ENCODE measurements around the gene MOCS1.

The MOCS1 gene

DNA sequence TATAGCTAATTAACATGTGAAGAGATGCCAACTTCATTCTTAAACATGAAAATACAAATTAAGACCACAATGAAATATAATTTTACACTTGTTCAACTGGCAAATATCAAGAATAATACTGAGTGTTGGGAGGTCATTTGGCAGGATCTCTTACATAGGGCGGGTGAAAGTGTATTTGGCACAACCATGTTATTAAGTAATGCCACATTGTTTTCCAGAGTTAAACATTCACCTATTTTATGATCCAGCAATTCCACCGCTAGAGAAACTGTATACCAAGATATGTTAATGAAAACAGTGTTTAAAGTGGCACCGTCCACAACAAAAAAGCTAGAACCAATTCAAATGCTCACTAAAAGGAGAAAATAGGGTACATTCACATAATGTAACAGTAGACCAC is 14.1 kb downstream of the MOCS1 start:
- Histone ChIP-seq H3K4me1 (no peaks in the 10 kb centered on the region), H3K4me3 (ENCODE audit: low read depth, low read length) (no peak overlapping the region), H3K9me3 (no peaks in the 10 kb centered on the region), H3K36me3 (no peaks in the 10 kb centered on the region), H3K27me3 (no peaks in the 10 kb centered on the region)
- DNase-seq, result no peak
- TF ChIP-seq, protein P1, sequence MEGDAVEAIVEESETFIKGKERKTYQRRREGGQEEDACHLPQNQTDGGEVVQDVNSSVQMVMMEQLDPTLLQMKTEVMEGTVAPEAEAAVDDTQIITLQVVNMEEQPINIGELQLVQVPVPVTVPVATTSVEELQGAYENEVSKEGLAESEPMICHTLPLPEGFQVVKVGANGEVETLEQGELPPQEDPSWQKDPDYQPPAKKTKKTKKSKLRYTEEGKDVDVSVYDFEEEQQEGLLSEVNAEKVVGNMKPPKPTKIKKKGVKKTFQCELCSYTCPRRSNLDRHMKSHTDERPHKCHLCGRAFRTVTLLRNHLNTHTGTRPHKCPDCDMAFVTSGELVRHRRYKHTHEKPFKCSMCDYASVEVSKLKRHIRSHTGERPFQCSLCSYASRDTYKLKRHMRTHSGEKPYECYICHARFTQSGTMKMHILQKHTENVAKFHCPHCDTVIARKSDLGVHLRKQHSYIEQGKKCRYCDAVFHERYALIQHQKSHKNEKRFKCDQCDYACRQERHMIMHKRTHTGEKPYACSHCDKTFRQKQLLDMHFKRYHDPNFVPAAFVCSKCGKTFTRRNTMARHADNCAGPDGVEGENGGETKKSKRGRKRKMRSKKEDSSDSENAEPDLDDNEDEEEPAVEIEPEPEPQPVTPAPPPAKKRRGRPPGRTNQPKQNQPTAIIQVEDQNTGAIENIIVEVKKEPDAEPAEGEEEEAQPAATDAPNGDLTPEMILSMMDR (IDR thresholded peaks at IDR 0.05; ENCODE audit: low read depth, low read length), result no peak

DNA sequence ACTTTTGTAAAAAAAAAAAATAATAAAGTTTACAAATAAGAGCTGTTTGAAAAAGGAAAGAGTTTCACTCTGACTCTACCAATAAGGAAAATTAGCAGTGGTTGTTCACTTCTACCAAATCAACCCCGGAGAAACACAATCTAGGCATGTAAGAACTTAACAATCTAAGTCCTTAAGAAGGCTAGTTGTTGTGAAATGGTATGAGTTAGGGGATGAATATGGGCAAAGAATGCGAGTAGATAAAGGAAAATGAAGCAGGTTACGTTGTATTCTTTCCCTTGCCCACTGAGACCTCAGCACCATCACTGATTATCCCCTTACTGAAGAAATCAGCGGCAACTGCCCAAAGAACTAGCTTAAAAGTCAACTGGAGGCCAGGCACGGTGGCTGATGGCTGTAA is 15.4 kb downstream of the MOCS1 start:
- Histone ChIP-seq H3K27me3 (no peaks in the 10 kb centered on the region), H3K4me3 (ENCODE audit: low read depth, low read length) (no peak overlapping the region), H3K4me1 (no peaks in the 10 kb centered on the region), H3K36me3 (no peaks in the 10 kb centered on the region), H3K9me3 (no peaks in the 10 kb centered on the region)
- DNase-seq, result no peak
- TF ChIP-seq, protein P1 (IDR thresholded peaks at IDR 0.05; ENCODE audit: low read depth, low read length), result no peak

DNA sequence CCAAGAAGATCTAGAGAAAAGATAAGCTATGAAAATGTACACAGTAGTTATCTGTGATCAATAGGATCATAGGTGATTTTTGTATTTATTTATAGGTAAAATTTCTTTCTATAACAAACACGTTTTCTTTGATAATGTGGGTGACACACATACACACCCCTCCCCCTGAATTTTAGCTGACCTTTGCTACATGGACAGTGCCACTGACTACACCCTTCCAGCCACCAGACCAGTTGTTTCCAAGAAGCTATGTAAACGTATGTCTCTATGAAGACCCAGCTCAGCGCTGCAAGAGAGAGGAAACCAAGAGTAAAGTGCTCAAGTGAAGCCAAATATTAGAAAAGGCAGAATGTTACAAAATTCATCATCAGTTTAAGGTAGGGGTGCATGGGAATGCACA is 16.3 kb downstream of the MOCS1 start:
- DNase-seq, result no peak
- Histone ChIP-seq H3K4me1 (no peaks in the 10 kb centered on the region), H3K9me3 (no peaks in the 10 kb centered on the region), H3K4me3 (ENCODE audit: low read depth, low read length) (no peak overlapping the region), H3K27me3 (no peaks in the 10 kb centered on the region), H3K36me3 (no peaks in the 10 kb centered on the region)
- TF ChIP-seq, protein P1 (IDR thresholded peaks at IDR 0.05; ENCODE audit: low read depth, low read length), result no peak

DNA sequence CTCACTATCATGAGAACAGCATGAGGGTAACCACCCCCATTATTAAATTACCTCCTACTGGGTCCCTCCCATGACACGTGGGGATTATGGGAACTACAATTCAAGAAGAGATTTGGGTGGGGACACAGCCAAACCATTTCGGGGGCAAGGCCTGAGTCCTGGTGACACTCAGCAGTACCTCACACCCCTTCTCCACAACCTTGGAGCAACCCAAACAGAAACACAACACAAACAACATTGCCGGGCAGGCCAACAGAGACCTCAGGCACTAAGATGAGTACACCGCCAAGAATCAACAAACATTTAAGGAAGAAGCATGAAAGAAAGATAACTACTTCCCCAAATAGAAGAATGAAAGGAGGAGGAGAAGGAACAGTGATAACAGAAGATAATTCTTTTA is 16.9 kb downstream of the MOCS1 start:
- no peaks in the 10 kb centered on the region for H3K9me3 ChIP-seq
- H3K4me1 ChIP-seq, result no peaks in the 10 kb centered on the region
- no peak for DNase-seq
- no peak overlapping the region for H3K4me3 ChIP-seq (ENCODE audit: low read depth, low read length)
- H3K27me3 ChIP-seq, result no peaks in the 10 kb centered on the region
- no peaks in the 10 kb centered on the region for H3K36me3 ChIP-seq
- TF ChIP-seq, protein P1 (IDR thresholded peaks at IDR 0.05; ENCODE audit: low read depth, low read length), result no peak

DNA sequence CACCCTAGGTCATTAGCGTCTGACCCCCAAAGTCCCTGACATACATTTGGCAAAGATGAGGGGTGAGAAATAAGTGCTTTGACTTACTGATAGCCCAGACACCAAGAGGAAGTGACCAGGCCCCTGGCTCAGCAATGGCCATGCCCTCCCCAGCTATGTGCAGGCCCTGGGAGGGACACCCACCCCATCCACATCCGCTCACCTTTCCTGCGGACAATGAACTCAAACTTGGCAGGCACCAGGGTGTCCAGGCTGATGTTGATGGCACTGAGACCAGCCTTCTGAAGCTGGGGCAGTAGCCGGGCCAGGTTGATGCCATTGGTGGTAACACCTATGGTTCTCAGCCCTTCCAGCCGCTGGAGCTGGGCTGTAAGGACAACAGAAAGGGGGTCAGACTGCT is 18.4 kb downstream of the MOCS1 start:
- Histone ChIP-seq H3K36me3 (no peaks in the 10 kb centered on the region), H3K4me3 (ENCODE audit: low read depth, low read length) (no peak overlapping the region), H3K9me3 (no peaks in the 10 kb centered on the region), H3K27me3 (no peaks in the 10 kb centered on the region), H3K4me1 (no peaks in the 10 kb centered on the region)
- TF ChIP-seq, protein P1 (IDR thresholded peaks at IDR 0.05; ENCODE audit: low read depth, low read length), result no peak
- DNase-seq, result no peak

DNA sequence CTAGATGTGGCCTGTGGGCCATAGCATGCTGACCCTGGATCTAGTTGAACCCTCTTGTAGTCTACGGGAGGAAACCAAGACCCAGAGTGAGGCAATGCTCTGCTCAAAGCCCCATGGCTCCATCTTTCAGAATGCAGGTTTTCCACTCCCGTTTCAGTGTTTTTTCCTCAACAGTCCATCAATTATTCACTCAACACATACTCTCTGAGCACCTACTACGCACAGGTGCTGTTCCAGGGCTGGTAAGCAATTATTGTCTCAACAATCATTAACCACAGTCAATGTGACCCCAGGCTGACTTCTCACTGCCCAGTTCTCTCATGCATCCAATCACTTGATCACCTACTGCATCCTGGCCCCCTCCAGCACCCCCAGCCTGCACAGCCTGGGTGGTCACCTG is 20.0 kb downstream of the MOCS1 start:
- Histone ChIP-seq H3K9me3 (no peaks in the 10 kb centered on the region), H3K4me1 (no peaks in the 10 kb centered on the region), H3K27me3 (no peaks in the 10 kb centered on the region), H3K4me3 (ENCODE audit: low read depth, low read length) (no peak overlapping the region), H3K36me3 (no peaks in the 10 kb centered on the region)
- DNase-seq, result no peak
- TF ChIP-seq, protein P1 (IDR thresholded peaks at IDR 0.05; ENCODE audit: low read depth, low read length), result no peak

All from BE2C (cell line).